H9 (cell line): Measurements from ENCODE around the gene MBD5. TPM values are rescaled to one million over a fixed set of nuclear protein-coding genes. Genes with fewer than 3 reads are reported as not detected.

Source experiments
- DNase-seq: peaks from one replicate; pipeline ENCODE4 v3.0.0-alpha.2; 2017
- H2AFZ ChIP-seq: one replicate; pipeline ENCODE4 v1.6.1; 2013; ENCODE audit warnings: mild to moderate bottlenecking, low read length, control low read depth, moderate library complexity
- H2AK5ac ChIP-seq: 2 replicates; pipeline ENCODE4 v1.6.1; 2013; ENCODE audit warnings: low read length, control low read depth, mixed read lengths; ENCODE audit not compliant: insufficient read length
- H2BK120ac ChIP-seq: one replicate; pipeline ENCODE4 v1.6.1; 2013; ENCODE audit warnings: low read depth, mild to moderate bottlenecking, low read length, control low read depth, inconsistent platforms; ENCODE audit not compliant: poor library complexity, severe bottlenecking
- H2BK12ac ChIP-seq: 2 replicates; pipeline ENCODE4 v1.6.1; 2013; ENCODE audit warnings: low read length, control low read depth, mixed read lengths, low read depth; ENCODE audit not compliant: insufficient read length
- H2BK15ac ChIP-seq: 2 replicates; pipeline ENCODE4 v1.6.1; 2013; ENCODE audit warnings: low read depth, low read length, control low read depth
- H2BK20ac ChIP-seq: one replicate; pipeline ENCODE4 v1.6.1; 2013; ENCODE audit warnings: low read depth, mild to moderate bottlenecking, low read length, control low read depth, inconsistent platforms; ENCODE audit not compliant: poor library complexity, severe bottlenecking
- H2BK5ac ChIP-seq: 2 replicates; pipeline ENCODE4 v1.6.1; 2013; ENCODE audit warnings: low read length, control low read depth, mixed read lengths; ENCODE audit not compliant: insufficient read length
- H3K14ac ChIP-seq: 2 replicates; pipeline ENCODE4 v1.6.1; 2013; ENCODE audit warnings: low read length, control low read depth; ENCODE audit not compliant: insufficient read depth
- H3K18ac ChIP-seq: 2 replicates; pipeline ENCODE4 v1.6.1; 2013; ENCODE audit warnings: low read depth, mild to moderate bottlenecking, mixed read lengths, low read length, control low read depth; ENCODE audit not compliant: insufficient read length
- H3K23ac ChIP-seq: 2 replicates; pipeline ENCODE4 v1.6.1; 2013; ENCODE audit warnings: low read length, control low read depth, mixed read lengths, low read depth; ENCODE audit not compliant: insufficient read length
- H3K23me2 ChIP-seq: 2 replicates; pipeline ENCODE4 v1.6.1; 2013; ENCODE audit warnings: low read depth, mild to moderate bottlenecking, mixed read lengths, low read length, control low read depth; ENCODE audit not compliant: insufficient read length, poor library complexity, severe bottlenecking
- H3K27ac ChIP-seq: 2 replicates; pipeline ENCODE4 v1.5.1; 2013; ENCODE audit warnings: low read length, control low read depth, mixed read lengths, low read depth; ENCODE audit not compliant: insufficient read length
- H3K27me3 ChIP-seq: 2 replicates; pipeline ENCODE4 v1.6.1; 2013; ENCODE audit warnings: low read length, control low read depth, inconsistent platforms; ENCODE audit not compliant: insufficient read depth
- H3K4ac ChIP-seq: 2 replicates; pipeline ENCODE4 v1.6.1; 2013; ENCODE audit warnings: low read depth, mild to moderate bottlenecking, control low read depth, inconsistent platforms, low read length, moderate library complexity
- H3K4me1 ChIP-seq: 2 replicates; pipeline ENCODE4 v1.6.1; 2013; ENCODE audit warnings: low read length, control low read depth, inconsistent platforms; ENCODE audit not compliant: insufficient read depth
- H3K4me2 ChIP-seq: 2 replicates; pipeline ENCODE4 v1.6.1; 2013; ENCODE audit warnings: low read length, control low read depth, mixed read lengths; ENCODE audit not compliant: insufficient read length, insufficient read depth
- H3K56ac ChIP-seq: 2 replicates; pipeline ENCODE4 v1.6.1; 2013; ENCODE audit warnings: low read depth, mild to moderate bottlenecking, mixed read lengths, low read length, control low read depth; ENCODE audit not compliant: insufficient read length
- H3K79me1 ChIP-seq: 2 replicates; pipeline ENCODE4 v1.6.1; 2013; ENCODE audit warnings: low read depth, mild to moderate bottlenecking, moderate library complexity, low read length, control low read depth, inconsistent platforms; ENCODE audit not compliant: insufficient read depth, poor library complexity, severe bottlenecking
- H3K79me2 ChIP-seq: 2 replicates; pipeline ENCODE4 v1.6.1; 2013; ENCODE audit warnings: low read length, control low read depth, inconsistent platforms; ENCODE audit not compliant: insufficient read depth
- H3K9ac ChIP-seq: 2 replicates; pipeline ENCODE4 v1.6.1; 2013; ENCODE audit warnings: low read length, control low read depth, mixed read lengths; ENCODE audit not compliant: insufficient read length; ENCODE audit errors: extremely low read depth
- H3K9me3 ChIP-seq: one replicate; pipeline ENCODE4 v1.6.1; 2013; ENCODE audit warnings: low read depth, low read length, inconsistent platforms; ENCODE audit not compliant: control insufficient read depth
- H3T11ph ChIP-seq: one replicate; pipeline ENCODE4 v1.6.1; 2013; ENCODE audit warnings: mild to moderate bottlenecking, low read length, control low read depth, inconsistent platforms
- H4K20me1 ChIP-seq: one replicate; pipeline ENCODE4 v1.6.1; 2013; ENCODE audit not compliant: control insufficient read depth, insufficient read length, insufficient read depth
- H4K5ac ChIP-seq: 2 replicates; pipeline ENCODE4 v1.6.1; 2013; ENCODE audit warnings: low read depth, mild to moderate bottlenecking, mixed read lengths, low read length, control low read depth; ENCODE audit not compliant: insufficient read length
- H4K8ac ChIP-seq: replicated peaks from 2 replicates; pipeline ENCODE4 v1.6.1; 2013; ENCODE audit warnings: low read length, control low read depth, mixed read lengths, low read depth; ENCODE audit not compliant: insufficient read length
- H4K91ac ChIP-seq: 2 replicates; pipeline ENCODE4 v1.6.1; 2013; ENCODE audit warnings: low read depth, mild to moderate bottlenecking, moderate library complexity, mixed read lengths, low read length, control low read depth; ENCODE audit not compliant: insufficient read length
- H3K27ac Mint-ChIP-seq, 3 experiments: 2 replicates in 2 of 3; 3 replicates in 1 of 3; pipeline ENCODE4 v1.8.0; 2020 to 2021; ENCODE audit warnings: mixed read lengths in 3 of 3, mild to moderate bottlenecking in 1 of 3, moderate library complexity in 1 of 3
- H3K27me3 Mint-ChIP-seq: 2 replicates; pipeline ENCODE4 v1.8.0; 2021; ENCODE audit warnings: low read depth, mild to moderate bottlenecking, moderate library complexity, mixed read lengths
- H3K36me3 Mint-ChIP-seq, 3 experiments: 2 replicates in 2 of 3; 3 replicates in 1 of 3; pipeline ENCODE4 v1.8.0; 2020 to 2021; ENCODE audit warnings: low read depth in 3 of 3, mixed read lengths in 3 of 3; ENCODE audit not compliant: insufficient read depth in 1 of 3
- H3K4me1 Mint-ChIP-seq, 2 experiments: 2 replicates each; pipeline ENCODE4 v1.8.0; 2020; ENCODE audit warnings: mixed read lengths in 2 of 2
- H3K4me3 Mint-ChIP-seq, 2 experiments: 2 replicates in 1 of 2; 3 replicates in 1 of 2; pipeline ENCODE4 v1.8.0; 2020 to 2021; ENCODE audit warnings: mild to moderate bottlenecking in 2 of 2, mixed read lengths in 2 of 2, moderate library complexity in 1 of 2
- H3K9me3 Mint-ChIP-seq, 2 experiments: 2 replicates in 1 of 2; 3 replicates in 1 of 2; pipeline ENCODE4 v1.8.0; 2020; ENCODE audit warnings: mild to moderate bottlenecking in 2 of 2, mixed read lengths in 2 of 2, moderate library complexity in 1 of 2
- WGBS: extraction: QIAGEN DNeasy Blood & Tissue Kit; methylation state at CpG from one replicate; pipeline ENCODE4 v1.1.7; 2013; ENCODE audit warnings: missing lambda C conversion rate, low lambda C conversion rate, mixed read lengths; ENCODE audit not compliant: insufficient read length; ENCODE audit errors: extremely low coverage; 5-methylcytosine and 5-hydroxymethylcytosine counted together
- total RNA-seq: library from RNA; stranded (reverse); gene quantifications from 2 replicates; pipeline ENCODE4 v1.2.1, GENCODE V29; 2021
- TF ChIP-seq, protein P1 (sequence below): fragments of 200-600 bp; sonication (generic); conservative IDR thresholded peaks from 3 replicates; pipeline ENCODE4 v1.8.0; 2021; ENCODE audit warnings: antibody characterized with exemption, mild to moderate bottlenecking

The MBD5 gene
- total RNA-seq, 1 experiment from 2014 or later: 23.1 TPM

DNA sequence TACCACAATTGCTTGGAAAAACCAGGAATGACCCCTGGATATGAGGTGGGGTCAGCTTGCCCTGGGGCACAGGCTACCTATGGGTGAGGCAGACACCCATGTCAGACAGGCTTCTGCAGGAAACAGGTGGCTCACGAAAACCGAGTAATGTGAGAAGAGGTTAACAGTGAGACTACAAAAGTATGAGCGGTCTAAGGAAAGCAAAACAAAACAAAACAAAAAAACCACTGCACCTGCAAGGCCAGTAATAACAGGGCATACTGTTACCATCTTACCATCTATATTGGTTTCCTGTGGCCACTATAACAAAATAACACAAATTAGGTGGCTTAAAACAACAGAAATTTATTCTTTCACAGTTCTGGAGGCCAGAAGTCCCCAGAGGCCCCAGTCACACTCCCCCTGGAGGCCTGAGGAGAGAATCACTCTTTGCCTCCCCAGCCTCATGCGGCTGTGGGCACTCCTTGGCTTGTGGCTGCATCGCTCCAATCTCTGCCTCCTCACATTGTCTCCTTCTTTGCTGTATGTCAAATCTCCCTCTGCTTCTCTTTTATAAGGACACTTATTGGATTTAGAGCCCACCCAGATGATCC is 537.0 kb downstream of the MBD5 start:
- peaks cover 3 to 16% (median 5%) of the 10 kb centered on the region in 3 experiments for H3K36me3 Mint-ChIP-seq
- H2BK20ac ChIP-seq: no peak overlapping the region
- no peaks in the 10 kb centered on the region; the same call in 1 of the 2 replicates for H3K27me3 ChIP-seq
- no peak overlapping the region for H2BK15ac ChIP-seq
- peaks cover 9% of the 10 kb centered on the region for H3K27me3 Mint-ChIP-seq
- no peak overlapping the region for H2AK5ac ChIP-seq
- H2BK5ac ChIP-seq: no peak overlapping the region
- peak overlapping the region; percentile 58 for H3K56ac ChIP-seq
- no peaks in the 10 kb centered on the region for H3K79me2 ChIP-seq
- H3K14ac ChIP-seq: no peak overlapping the region
- no peak overlapping the region for H3K9ac ChIP-seq
- no peak overlapping the region for H3T11ph ChIP-seq
- no peak overlapping the region for H2BK12ac ChIP-seq
- no peaks in the 10 kb centered on the region for H4K20me1 ChIP-seq
- TF ChIP-seq, protein P1, sequence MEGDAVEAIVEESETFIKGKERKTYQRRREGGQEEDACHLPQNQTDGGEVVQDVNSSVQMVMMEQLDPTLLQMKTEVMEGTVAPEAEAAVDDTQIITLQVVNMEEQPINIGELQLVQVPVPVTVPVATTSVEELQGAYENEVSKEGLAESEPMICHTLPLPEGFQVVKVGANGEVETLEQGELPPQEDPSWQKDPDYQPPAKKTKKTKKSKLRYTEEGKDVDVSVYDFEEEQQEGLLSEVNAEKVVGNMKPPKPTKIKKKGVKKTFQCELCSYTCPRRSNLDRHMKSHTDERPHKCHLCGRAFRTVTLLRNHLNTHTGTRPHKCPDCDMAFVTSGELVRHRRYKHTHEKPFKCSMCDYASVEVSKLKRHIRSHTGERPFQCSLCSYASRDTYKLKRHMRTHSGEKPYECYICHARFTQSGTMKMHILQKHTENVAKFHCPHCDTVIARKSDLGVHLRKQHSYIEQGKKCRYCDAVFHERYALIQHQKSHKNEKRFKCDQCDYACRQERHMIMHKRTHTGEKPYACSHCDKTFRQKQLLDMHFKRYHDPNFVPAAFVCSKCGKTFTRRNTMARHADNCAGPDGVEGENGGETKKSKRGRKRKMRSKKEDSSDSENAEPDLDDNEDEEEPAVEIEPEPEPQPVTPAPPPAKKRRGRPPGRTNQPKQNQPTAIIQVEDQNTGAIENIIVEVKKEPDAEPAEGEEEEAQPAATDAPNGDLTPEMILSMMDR: peak; percentile 42; the same call in 2 of the 3 replicates
- no peak overlapping the region for H3K18ac ChIP-seq
- H3K4me3 Mint-ChIP-seq: no peak overlapping the region
- H3K23me2 ChIP-seq: no peaks in the 10 kb centered on the region
- H3K27ac Mint-ChIP-seq: no peak overlapping the region
- H3K4me1 ChIP-seq: peaks cover 18% of the 10 kb centered on the region; the same call in 1 of the 2 replicates
- WGBS: no CpG with 5 or more reads among the region's 5 CpGs
- H4K8ac ChIP-seq: no peak overlapping the region
- no peak overlapping the region for H4K5ac ChIP-seq
- no peak overlapping the region for H3K27ac ChIP-seq
- H3K4me2 ChIP-seq: no peak overlapping the region
- no peaks in the 10 kb centered on the region for H3K79me1 ChIP-seq
- H4K91ac ChIP-seq: no peak overlapping the region
- H3K4me1 Mint-ChIP-seq: no peaks in the 10 kb centered on the region
- H3K9me3 Mint-ChIP-seq: peaks cover 3 to 7% of the 10 kb centered on the region in 2 experiments; a peak in 4 of 5 replicates
- no peak overlapping the region for H2AFZ ChIP-seq
- no peak overlapping the region for H2BK120ac ChIP-seq
- H3K23ac ChIP-seq: no peak overlapping the region
- DNase-seq: no peak
- H3K9me3 ChIP-seq: no peaks in the 10 kb centered on the region
- no peak overlapping the region for H3K4ac ChIP-seq
